ENCODE data around the gene C17orf78.
A peak's percentile ranks its signal among the peaks of the same experiment; 100 is the strongest.
"Not testable (repeated sequence)": the region's sequence is repeated elsewhere in the genome, so short reads cannot be mapped to it uniquely, and the experiment has no call there.

The C17orf78 gene

DNA sequence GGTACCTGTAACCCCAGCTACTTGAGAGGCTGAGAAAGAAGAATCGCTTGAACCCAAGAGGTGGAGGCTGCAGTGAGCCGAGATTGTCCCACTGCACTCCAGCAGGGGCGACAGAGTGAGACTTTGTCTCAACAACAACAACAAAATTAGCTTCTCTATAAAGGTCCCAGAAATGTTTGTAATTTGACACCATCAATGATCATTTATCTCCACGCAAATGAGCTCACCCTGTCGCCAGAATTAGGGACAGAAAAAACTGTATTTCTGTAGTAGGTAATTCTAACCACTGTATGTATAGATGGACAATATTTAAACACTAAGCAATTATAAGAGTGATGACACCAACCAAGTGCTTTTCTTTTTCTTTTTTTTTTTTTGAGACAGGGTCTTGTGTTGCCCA is 10.7 kb downstream of the C17orf78 start:
- DNase-seq (ENCODE audit: low read depth): no peak

DNA sequence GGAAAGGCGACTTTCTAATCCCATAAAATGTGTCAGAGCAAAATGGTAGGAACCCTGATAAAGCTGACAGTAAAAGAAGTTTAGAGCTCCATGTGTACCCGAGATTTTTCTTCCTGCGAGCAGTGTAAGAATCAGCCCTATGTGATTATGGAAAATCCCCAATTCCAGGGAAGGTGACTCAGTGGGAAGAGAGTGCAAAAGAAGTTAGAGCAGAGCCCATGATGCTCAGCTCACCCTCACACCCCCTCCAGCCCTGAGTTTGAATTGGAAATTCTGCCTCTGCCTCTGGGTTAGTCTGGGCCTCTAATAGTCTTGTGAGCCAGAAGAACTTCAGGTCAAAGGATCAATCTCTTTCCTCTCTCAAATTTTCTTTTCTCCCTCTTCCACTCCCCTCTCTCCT is 12.5 kb downstream of the C17orf78 start:
- no peak for DNase-seq (ENCODE audit: low read depth)

GRCh38 chr17:37389160-37389559 is 13.4 kb downstream of the C17orf78 start:
- DNase-seq (ENCODE audit: low read depth): no peak

DNA sequence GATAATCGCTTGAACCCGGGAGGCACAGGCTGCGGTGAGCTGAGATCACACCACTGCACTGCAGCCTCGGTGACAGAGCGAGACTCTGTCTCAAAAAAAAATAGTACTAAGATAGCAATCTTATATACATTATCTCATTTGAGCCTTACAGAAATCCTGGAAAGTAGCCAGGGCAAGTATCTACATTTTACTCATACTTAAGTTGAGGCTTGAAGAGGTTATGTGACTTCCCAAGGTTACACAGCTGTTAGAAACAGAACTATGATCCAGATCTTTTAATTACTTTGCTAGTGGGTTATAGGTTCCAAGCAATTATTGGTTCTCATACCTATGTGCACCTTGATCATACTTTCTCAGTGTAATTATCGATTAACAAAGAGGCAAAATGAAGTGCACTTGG is 15.4 kb downstream of the C17orf78 start:
- DNase-seq (ENCODE audit: low read depth): no peak

DNA sequence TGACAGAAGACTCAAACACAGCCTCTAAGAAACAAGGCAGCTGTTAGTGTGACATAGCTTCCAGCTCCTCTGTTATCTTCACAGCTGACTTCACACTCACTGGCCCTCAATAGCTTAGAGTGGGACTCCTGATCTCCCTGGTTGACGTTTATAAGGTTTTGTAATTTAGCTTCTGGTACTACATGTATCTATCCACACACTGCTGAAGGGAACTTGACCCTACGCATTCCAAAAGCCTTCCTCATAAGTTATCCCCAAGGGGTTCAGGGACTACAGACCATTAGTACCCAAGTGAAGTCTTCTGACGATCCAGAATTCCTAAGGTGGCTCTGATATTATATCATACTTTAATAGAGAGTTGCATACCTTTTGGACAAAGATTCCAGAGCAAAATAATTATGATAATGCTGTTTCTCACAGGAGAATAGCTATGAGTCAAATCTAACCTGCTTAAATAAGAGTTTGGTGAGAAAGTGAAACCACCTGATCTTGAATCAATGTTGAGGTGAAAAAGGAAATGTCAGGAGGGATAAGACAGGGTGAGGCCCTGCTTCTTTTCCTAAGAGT is 16.3 kb downstream of the C17orf78 start:
- DNase-seq (ENCODE audit: low read depth): no peak

- DNase-seq (ENCODE audit: low read depth): no peak
Measured at GRCh38 chr17:37393352-37393751, 17.6 kb downstream of the C17orf78 start.

GRCh38 chr17:37399265-37399803 is 23.5 kb downstream of the C17orf78 start:
- DNase-seq (ENCODE audit: low read depth): no peak

DNA sequence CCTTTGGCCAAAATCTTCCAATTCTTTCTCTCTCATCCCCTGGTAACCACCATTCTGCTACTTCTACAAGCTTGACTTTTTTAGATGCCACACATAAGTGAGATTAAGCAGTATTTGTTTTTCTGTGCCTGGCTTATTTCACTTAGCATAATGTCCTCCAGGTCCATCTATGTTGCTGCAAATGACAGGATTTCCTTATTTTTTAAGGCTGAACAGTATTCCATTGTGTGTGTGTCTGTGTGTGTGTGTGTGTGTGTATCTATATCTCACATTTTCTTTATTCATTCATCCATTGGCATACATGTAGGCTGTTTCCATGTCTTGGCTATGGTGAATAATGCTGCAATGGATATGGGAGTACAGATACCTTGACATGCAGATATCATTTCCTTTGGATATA is 24.7 kb downstream of the C17orf78 start:
- no peak for DNase-seq (ENCODE audit: low read depth)

DNA sequence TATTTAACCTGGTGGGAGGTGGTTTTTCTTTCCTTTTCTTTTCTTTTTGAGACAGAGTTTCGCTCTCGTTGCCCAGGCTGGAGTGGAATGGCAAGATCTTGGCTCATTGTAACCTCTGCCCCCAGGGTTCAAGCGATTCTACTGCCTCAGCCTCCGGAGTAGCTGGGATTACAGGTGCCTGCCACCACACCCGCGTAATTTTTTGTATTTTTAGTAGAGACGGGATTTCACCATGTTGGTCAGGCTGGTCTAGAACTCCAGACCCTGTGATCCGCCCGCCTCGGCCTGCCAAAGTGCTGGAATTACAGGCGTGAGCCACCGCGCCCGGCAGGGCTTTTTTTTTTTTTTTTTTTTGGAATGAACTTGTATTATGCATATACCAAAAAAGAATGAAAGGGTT is 29.7 kb downstream of the C17orf78 start:
- not testable (repeated sequence) for DNase-seq (ENCODE audit: low read depth)

DNA sequence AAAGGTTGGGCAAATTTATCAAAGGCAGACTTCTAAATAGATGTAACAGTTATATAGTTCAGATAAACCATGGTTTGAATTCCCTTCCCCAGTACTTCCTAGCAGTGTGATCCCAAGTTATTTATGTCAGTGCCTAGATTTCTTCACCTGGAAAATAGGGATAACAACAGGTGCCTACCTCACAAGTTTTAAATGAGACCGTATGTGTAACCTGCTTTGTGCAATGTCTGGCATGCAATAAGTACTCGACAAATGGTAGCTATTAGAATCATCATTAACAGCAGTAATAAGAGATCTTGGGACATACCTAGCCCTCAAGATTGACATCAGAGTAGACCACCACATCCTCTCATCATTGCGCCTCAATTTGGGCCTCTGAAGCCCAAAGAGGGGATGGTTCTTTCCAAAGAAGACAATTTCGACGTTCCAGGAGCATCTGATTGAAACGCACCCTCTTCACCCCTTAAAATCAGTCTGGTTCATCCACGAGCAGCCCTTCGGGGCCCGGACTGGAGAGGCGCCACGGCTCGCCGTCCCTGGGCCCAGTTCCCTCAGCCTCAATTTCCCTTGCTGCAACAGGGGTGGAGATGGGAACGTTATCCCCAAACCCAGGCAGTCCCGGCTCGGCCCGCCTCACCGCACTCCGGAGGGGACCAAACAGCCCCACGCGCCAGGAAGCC is 30.3 kb downstream of the C17orf78 start:
- no peak for DNase-seq (ENCODE audit: low read depth)

DNA sequence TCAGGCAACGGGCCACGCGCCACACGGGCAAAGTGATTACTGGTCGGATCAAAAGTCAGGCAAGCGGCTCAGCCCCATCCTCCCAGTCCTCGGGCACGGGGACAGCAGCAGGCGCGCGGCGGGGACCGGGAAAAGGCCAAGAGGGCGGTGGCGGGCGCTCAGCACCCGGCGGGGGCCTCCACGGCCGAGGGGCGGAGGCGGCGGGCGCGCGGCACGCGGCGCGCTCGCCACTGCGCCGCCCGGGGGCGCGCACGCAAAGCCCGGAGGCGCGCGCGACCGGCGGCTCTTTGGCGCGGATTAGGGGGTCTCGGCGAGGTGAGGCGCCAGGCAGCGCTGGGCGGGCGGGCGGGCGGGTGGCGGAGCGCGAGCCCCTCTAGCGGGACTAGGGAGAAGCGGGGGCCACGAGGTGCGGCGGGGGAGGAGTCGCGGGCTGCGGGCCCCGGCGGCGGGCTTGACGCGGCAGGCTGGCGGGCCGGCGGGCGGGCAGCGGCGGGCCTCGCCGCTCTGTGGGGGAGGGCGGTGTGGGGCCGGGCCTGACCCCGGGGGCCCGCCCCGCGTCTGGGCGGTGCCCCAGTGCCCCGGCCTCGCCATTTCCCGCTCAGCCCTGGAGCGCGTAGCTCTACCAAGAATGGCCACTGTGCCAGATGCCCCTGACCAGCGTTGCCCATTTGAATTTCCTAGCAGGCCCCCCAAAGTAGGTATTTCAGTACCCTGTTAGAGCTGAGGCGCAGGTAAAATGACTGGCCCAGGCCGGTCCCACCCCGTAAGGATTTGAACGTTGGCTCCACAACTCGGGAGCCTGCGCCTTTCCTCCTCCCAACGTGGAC is 31.1 kb downstream of the C17orf78 start, which contains the start of the genes ACACA and TADA2A:
ACACA (minus strand) TSS at position 202 of the 827 bp plus-strand sequence. CDS start 537 bp downstream, outside the sequence.
TADA2A (plus strand) TSS at position 252 of the 827 bp plus-strand sequence. CDS start 4,480 bp downstream, outside the sequence.
- DNase-seq (ENCODE audit: low read depth): peak; percentile 37

DNA sequence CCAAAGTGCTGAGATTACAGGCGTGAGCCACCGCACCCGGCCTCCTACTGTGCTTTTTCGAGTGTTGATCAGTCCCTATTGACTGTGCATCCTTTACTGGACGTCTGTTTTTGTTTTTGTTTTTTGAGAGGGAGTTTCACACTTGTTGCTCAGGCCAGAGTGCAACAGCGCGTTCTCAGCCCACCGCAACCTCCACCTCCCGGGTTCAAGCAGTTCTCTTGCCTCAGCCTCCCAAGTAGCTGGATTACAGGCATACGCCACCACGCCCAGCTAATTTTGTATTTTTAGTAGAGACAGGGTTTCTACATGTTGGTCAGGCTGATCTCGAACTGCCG is 32.3 kb downstream of the C17orf78 start:
- DNase-seq (ENCODE audit: low read depth): not testable (repeated sequence)

GRCh38 chr17:37410357-37410756 is 34.6 kb downstream of the C17orf78 start:
- DNase-seq (ENCODE audit: low read depth): no peak

DNA sequence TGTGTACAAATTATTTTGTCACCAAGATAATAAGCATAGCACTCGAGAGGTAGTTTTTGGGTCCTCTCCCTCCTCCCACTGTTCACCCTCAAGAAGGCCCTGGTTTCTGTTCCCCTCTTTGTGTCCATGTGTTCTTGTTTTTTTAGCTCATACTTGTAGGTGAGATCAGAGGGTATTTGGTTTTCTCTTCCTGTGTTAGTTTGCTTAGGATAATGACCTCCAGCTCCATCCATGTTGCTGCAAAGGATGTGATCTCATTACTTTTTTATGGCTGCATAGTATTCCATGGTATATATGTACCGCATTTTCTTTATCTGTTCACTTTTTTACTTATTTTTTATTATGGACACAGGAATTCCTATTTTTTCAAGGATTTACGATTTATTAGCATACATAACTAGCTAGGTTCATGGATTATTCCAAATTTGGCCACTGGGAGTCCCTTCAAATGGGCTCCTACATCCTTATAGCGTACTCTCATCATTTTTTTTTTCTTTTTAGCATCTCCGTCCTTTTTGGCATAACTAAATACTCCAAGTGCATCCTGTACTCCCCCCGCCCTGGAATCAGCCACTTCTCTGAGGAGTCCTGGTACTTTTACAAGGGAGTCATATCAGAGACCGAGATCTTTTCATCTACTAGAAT is 38.2 kb downstream of the C17orf78 start:
- DNase-seq (ENCODE audit: low read depth): no peak

GRCh38 chr17:37417852-37418251 is 42.1 kb downstream of the C17orf78 start:
- no peak for DNase-seq (ENCODE audit: low read depth)

DNA sequence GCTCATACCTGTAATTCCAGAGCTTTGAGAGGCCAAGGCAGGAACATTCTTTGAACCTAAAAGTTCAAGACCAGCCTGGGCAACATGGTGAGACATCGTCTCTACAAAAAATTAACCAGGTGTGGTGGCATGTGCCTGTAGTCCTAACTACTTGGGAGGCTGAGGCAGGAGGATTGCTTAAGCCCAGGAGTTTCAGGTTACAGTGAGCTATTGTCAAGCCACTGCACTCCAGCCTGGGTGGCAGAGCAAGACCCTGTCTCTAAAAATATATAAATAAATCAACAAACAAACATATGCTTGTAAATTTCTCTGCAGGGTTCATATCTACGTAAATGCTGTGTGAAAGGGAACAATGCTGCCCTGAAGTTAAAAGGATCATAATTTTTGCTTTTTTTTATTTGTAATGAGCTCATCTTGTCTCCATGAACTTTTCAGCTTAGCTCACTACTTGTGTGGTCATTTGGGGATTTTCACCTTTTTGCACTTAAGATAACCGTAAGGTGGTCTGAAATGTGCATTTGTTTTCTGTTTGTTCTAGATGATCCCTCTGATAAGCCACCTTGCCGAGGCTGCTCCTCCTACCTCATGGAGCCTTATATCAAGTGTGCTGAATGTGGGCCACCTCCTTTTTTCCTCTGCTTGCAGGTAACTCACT is 47.3 kb downstream of the C17orf78 start:
- no peak for DNase-seq (ENCODE audit: low read depth)

- DNase-seq (ENCODE audit: low read depth): no peak
Measured at GRCh38 chr17:37425268-37425667, 49.5 kb downstream of the C17orf78 start.

DNA sequence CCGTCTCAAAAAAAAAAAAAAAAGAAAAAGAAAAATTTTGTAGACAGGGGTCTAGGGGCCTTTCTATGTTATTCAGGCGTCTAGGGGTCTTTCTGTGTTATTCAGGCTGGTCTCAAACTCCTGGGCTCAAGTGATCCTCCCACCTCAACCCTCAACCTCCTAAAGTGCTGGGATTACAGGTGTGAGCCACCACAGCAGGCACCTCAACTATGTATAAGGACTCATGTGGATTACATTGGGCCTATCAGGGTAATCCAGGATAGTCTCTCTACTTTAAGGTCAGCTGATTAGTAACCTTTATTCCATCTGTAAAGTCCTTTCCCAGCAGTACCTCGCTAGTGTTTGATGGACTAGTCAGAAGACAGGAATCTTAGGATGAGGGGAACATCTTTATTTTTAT is 53.3 kb downstream of the C17orf78 start:
- no peak for DNase-seq (ENCODE audit: low read depth)

GRCh38 chr17:37429453-37429852 is 53.7 kb downstream of the C17orf78 start:
- no peak for DNase-seq (ENCODE audit: low read depth)

DNA sequence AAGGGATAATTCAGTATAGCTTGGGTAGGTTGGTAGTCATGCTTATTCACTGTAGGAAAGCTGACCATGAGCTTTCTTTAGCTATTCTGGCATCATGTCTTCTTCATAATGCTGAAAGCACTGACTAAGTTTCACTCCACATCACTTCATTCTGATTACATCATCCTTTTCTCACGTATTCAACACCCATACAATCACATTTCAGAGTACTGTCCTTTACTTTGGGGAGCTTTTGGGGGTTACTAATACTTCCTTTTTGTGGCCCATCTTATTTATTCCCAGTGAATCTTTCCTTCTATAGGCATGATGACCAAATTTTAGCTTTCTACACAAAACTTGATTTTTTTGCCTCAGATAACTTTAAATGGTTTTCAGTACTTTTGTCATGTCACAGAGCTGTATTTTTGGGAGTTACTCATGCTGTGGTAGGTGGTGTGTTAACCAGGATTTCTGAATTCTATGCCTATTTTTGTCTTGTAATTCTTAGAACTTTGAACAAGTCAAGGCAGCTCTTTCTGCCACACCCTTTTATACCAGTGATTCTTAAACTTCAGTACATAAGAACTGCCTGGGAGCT is 54.4 kb downstream of the C17orf78 start:
- no peak for DNase-seq (ENCODE audit: low read depth)

DNA sequence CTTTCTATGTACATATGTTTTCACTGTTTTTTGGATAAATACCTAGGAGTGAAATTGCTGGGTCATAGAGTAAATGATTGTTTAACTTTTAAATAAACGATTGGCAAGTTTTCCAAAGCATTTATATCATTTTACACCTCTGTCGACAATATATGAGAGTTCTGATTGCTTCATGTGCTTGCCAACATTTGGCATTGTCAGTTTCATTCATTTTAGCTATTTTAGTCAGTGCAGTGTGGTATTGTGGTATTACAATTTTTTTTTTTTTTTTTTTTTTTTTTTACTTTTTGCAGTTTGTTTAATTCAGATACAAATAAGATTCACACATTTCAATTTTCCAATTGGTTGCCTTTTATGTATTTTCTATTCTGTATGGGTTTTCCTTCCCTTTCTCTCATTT is 56.9 kb downstream of the C17orf78 start:
- DNase-seq (ENCODE audit: low read depth): no peak

Data from stimulated activated CD8-positive, alpha-beta memory T cell treated with anti-CD3 and anti-CD28 coated beads, Interleukin-12 subunit alpha, Interleukin-12 subunit beta, amount 100 ng/mL, for 1 hour (primary cell).